Uterus (tissue), 4 donors: ENCODE results near the gene SRSF5. TPM values are rescaled to one million over a fixed set of nuclear protein-coding genes. Genes with fewer than 3 reads are reported as not detected.
A peak's percentile ranks its signal among the peaks of the same experiment; 100 is the strongest.

Source experiments
- DNase-seq, 2 donors: peaks; one replicate each; pipeline ENCODE4 v3.0.0-alpha.2; 2019 to 2020
- H3K27ac ChIP-seq, 2 donors: fragments of 200-600 bp; sonication (generic); 1 replicate in 1 of 2; 2 replicates in 1 of 2; pipeline ENCODE4 v1.5.1; 2016 to 2018
- H3K27me3 ChIP-seq, 2 donors: fragments of 200-600 bp; sonication (generic); one replicate each; pipeline ENCODE4 v1.5.1; 2018 to 2019; ENCODE audit warnings: control low read depth in 1 of 2
- H3K36me3 ChIP-seq, 2 donors: fragments of 200-600 bp; sonication (generic); one replicate each; pipeline ENCODE4 v1.5.1; 2019; ENCODE audit warnings: control low read depth in 1 of 2
- H3K4me1 ChIP-seq, 2 donors: fragments of 200-600 bp; sonication (generic); one replicate each; pipeline ENCODE4 v1.5.1; 2018 to 2019; ENCODE audit warnings: control low read depth in 1 of 2
- H3K4me3 ChIP-seq, 2 donors: fragments of 200-600 bp; sonication (generic); 1 replicate in 1 of 2; 2 replicates in 1 of 2; pipeline ENCODE4 v1.5.1; 2018 to 2019; ENCODE audit warnings: mild to moderate bottlenecking in 1 of 2
- H3K9me3 ChIP-seq, 2 donors: fragments of 200-600 bp; sonication (generic); one replicate each; pipeline ENCODE4 v1.5.1; 2019; ENCODE audit warnings: control low read depth in 1 of 2
- POLR2A ChIP-seq, 2 donors: fragments of 450-650 bp; IDR thresholded peaks; one replicate each; pipeline ENCODE4 v1.6.1; 2016; ENCODE audit warnings: antibody characterized with exemption in 2 of 2, mild to moderate bottlenecking in 1 of 2, moderate library complexity in 1 of 2
- intact Hi-C: fragments of 100-400 bp; cut with DNase I; formaldehyde crosslinking; loops from one replicate; pipeline ENCODE4 v1.15.1; 2023; ENCODE audit warnings: low total_unique reads
- total RNA-seq, 4 donors: library from RNA; depleted of rRNA in 3 of 4; stranded (reverse); fragments of >200 nt in 3 of 4; gene quantifications; one replicate each; pipeline versions ENCODE4 v1.1.0 to v1.2.4, GENCODE V29; 2014 to 2023
- TF ChIP-seq, protein P1 (sequence below), 4 experiments: fragments of 200-600 bp in 2 of 4; fragments of 450-650 bp in 2 of 4; sonication (generic) in 2 of 4; IDR thresholded peaks; one replicate each; pipeline ENCODE4 v1.5.1; 2016 to 2019; ENCODE audit warnings: antibody characterized with exemption in 4 of 4, mild to moderate bottlenecking in 2 of 4, moderate library complexity in 1 of 4
- donor health status: DM: yes; HTN: yes; CAD: no.

SRSF5 gene
- total RNA-seq, 4 donors from 2014 or later: 183 to 570 (median 403) TPM

DNA sequence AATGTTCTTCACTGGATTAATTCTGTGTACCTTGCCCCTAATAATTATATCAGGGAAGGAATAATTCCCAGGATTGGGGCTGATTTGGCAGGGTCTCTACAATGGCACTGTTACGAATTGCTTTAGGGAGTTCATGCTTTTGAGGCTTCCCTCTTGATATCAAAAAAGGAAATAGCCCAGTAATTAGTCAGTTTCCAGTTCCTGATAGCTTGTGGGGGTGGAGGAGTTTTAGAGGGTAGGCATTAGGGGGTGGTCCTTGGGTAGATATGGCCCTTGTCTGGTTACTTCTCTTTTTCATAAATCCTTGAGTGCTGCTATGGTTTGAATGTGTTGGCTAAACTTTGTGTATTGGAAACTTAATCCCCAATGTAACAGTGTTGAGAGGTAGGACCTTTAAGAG lies 6.1 kb upstream of the SRSF5 start:
- H3K4me3 ChIP-seq: no peak overlapping the region
- DNase-seq: no peak
- no peaks in the 10 kb centered on the region for H3K36me3 ChIP-seq
- intact Hi-C loops: no loop called here
- no peaks in the 10 kb centered on the region for H3K27me3 ChIP-seq
- TF ChIP-seq, protein P1, sequence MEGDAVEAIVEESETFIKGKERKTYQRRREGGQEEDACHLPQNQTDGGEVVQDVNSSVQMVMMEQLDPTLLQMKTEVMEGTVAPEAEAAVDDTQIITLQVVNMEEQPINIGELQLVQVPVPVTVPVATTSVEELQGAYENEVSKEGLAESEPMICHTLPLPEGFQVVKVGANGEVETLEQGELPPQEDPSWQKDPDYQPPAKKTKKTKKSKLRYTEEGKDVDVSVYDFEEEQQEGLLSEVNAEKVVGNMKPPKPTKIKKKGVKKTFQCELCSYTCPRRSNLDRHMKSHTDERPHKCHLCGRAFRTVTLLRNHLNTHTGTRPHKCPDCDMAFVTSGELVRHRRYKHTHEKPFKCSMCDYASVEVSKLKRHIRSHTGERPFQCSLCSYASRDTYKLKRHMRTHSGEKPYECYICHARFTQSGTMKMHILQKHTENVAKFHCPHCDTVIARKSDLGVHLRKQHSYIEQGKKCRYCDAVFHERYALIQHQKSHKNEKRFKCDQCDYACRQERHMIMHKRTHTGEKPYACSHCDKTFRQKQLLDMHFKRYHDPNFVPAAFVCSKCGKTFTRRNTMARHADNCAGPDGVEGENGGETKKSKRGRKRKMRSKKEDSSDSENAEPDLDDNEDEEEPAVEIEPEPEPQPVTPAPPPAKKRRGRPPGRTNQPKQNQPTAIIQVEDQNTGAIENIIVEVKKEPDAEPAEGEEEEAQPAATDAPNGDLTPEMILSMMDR (IDR thresholded peaks at IDR 0.05): no peak
- no peak for TF ChIP-seq POLR2A (IDR thresholded peaks at IDR 0.05)
- no peak overlapping the region for H3K27ac ChIP-seq
- H3K4me1 ChIP-seq: no peaks in the 10 kb centered on the region
- no peaks in the 10 kb centered on the region for H3K9me3 ChIP-seq

DNA sequence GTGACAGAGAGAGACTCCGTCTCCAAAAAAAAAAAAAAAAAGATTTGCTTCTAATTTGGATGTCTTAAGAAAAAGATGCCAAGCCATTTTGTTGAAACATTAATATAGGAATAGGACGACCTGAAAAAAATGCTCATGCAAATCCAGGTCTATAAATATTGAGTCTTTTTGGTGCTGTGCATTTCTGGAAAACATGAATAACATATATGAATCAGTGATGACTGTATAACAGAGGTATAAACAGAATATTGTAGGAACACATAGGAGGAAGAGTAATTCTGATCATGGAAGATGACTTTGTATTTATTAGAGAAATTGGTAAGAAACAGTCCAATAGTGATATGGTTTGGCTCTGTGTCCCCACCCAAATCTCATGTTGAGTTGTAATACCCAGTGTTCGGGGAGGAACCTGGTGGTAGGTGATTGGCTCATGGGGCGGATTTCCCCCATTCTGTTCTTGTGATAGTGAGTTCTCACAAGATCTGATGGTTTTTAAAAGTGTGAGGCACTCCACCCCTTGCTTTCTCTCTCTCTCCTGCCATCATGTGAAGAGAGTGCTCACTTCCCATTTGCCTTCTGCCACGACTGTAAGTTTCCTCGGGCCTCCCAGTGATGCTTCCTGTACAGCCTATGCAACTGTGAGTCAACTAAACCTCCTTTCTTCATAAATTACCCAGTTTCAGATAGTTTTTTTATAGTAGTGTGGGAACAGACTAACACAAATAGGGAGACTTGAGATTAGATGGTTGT lies 3.0 kb upstream of the SRSF5 start:
- TF ChIP-seq, protein P1 (IDR thresholded peaks at IDR 0.05): no peak
- no peak for TF ChIP-seq POLR2A (IDR thresholded peaks at IDR 0.05)
- DNase-seq: no peak
- H3K4me3 ChIP-seq: no peak overlapping the region
- H3K9me3 ChIP-seq: no peaks in the 10 kb centered on the region
- no peak overlapping the region for H3K27ac ChIP-seq
- H3K36me3 ChIP-seq: no peaks in the 10 kb centered on the region
- no peaks in the 10 kb centered on the region for H3K27me3 ChIP-seq
- H3K4me1 ChIP-seq: peaks cover 0 to 12% of the 10 kb centered on the region in 2 donors
- intact Hi-C loops: no loop called here

DNA sequence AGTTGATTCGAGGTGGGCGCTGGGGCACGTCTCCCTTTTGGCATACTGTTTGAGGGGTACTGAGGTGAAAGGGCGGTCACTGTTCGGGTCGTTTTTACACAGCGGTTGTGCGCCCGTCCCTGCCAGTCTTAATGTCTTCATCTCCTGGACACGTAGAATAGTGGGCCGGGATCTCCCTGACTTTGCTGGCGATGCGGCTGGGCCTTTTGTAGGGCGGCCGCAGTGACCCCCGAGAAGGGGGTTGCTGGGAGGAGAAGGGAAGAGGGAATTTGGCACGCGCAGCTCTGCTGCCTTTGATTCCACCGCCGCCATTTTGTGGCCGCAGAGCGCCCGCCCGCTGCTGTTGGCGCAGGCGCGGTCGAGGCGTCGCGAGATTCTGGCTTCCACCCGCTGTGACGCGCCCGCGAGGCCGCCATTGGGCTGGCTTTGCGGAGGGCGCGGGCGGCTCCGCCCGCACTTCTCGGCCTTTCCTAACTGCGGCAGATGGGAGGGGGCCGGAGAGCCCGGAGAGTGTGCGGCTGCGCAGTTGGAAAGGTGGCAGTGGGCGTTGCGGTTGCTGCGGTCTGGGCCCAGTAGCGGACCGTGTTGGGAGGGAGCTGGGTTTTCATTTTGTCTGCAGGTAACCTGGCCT lies 542 bp downstream of the SRSF5 start:
- Histone ChIP-seq H3K4me1 (peaks cover 5 to 12% of the 10 kb centered on the region in 2 donors), H3K27me3 (no peaks in the 10 kb centered on the region), H3K9me3 (no peaks in the 10 kb centered on the region), H3K27ac (peak overlapping the region; percentile 100), H3K36me3 (peaks cover 0 to 2% of the 10 kb centered on the region in 2 donors), H3K4me3 (peak overlapping the region; percentile 93 to 96)
- peak; percentile 85 to 91 for DNase-seq
- intact Hi-C loops: no loop called here
- TF ChIP-seq, protein P1 (IDR thresholded peaks at IDR 0.05): no peak
- TF ChIP-seq POLR2A (IDR thresholded peaks at IDR 0.05): peak; percentile 71 to 93

DNA sequence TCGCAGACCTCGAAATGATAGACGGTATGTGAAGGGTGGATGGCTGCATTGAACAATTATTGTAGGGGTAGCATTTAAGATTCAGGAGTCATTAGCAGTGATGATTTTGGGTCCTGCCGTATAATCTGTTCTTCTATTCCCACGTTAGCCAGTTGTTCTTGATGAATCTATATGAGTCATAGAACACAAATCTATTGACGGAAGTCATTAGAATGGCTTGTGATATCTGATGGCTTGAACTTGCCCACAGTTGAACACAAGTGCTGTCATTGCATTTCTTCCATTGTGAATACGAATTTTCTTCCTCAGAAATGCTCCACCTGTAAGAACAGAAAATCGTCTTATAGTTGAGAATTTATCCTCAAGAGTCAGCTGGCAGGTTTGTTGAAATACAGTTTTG lies 1.9 kb downstream of the SRSF5 start:
- DNase-seq: no peak
- Histone ChIP-seq H3K27ac (peak overlapping the region in 1 of 2 donors; percentile 100), H3K27me3 (no peaks in the 10 kb centered on the region), H3K36me3 (peaks cover 0 to 2% of the 10 kb centered on the region in 2 donors), H3K9me3 (no peaks in the 10 kb centered on the region), H3K4me3 (peak overlapping the region in 1 of 2 donors; percentile 96), H3K4me1 (peaks cover 5 to 12% of the 10 kb centered on the region in 2 donors)
- TF ChIP-seq, protein P1 (IDR thresholded peaks at IDR 0.05): no peak
- no peak for TF ChIP-seq POLR2A (IDR thresholded peaks at IDR 0.05)
- intact Hi-C loops: no loop called here

DNA sequence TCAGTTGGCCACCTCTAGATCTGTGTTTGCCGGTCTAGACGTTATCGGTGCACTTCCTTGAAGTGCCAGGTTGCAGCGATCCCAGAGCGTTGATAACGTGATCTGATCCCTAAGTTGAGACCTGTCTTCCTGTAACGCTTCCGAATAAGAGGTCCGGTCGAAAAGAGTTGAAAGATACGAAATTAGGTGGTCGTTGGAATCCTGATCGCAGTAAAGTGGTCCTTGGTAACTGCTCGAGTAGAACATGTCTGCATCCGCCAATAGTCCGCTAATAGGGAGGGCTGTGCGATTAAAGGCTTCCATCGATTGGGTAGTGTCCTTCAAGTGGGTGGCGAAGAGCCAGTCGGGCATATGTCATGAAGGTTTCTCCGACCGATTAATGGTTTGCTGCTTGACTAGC lies 2.7 kb downstream of the SRSF5 start:
- TF ChIP-seq, protein P1 (IDR thresholded peaks at IDR 0.05): no peak
- no peak for TF ChIP-seq POLR2A (IDR thresholded peaks at IDR 0.05)
- H3K4me1 ChIP-seq: peaks cover 5 to 12% of the 10 kb centered on the region in 2 donors
- no peak overlapping the region for H3K27ac ChIP-seq
- no peaks in the 10 kb centered on the region for H3K9me3 ChIP-seq
- no peak for DNase-seq
- intact Hi-C loops: no loop called here
- H3K4me3 ChIP-seq: no peak overlapping the region
- H3K27me3 ChIP-seq: no peaks in the 10 kb centered on the region
- peaks cover 0 to 2% of the 10 kb centered on the region in 2 donors for H3K36me3 ChIP-seq
